NOMO-1 treated with dmso at 0.1 percent for 144 hours (cell line): ENCODE measurements around the gene GALNT12.

Experiments
- DNase-seq: peaks from one replicate; lab custom pipeline; 2025; ENCODE audit not compliant: unreplicated experiment; lab: John Stamatoyannopoulos, UW

The GALNT12 gene

GRCh38 chr9:98899408-98900056 is 92.1 kb downstream of the GALNT12 start:
- DNase-seq, result no peak
